GM12878 (cell line): Measurements from ENCODE around the gene WIPF1. TPM values are rescaled to one million over a fixed set of nuclear protein-coding genes. Genes with fewer than 3 reads are reported as not detected.
A peak's percentile ranks its signal among the peaks of the same experiment; 100 is the strongest.
"Not testable (repeated sequence)": the region's sequence is repeated elsewhere in the genome, so short reads cannot be mapped to it uniquely, and the experiment has no call there.

Source experiments
- ATAC-seq: fragments of 200-7000 bp; cut with Tn5 transposase; 3 replicates; pipeline ENCODE4 v1.9.1; 2020; ENCODE audit warnings: mild to moderate bottlenecking, moderate library complexity
- BruUV-seq: library from RNA; stranded (reverse); fragments of 400-500 nt; replicated peaks from 2 replicates; lab custom pipeline; 2021; lab: Mats Ljungman, UMichigan
- CTCF ChIA-PET: fragments of 300-600 bp; sonication (Branson Sonifier 250); formaldehyde crosslinking; extraction: SDS; loops from one replicate; lab custom pipeline; 2021; ENCODE audit warnings: inconsistent platforms; lab: Yijun Ruan, JAX
- POLR2A ChIA-PET: fragments of 350-600 bp; formaldehyde crosslinking; extraction: SDS; loops from one replicate; lab custom pipeline; 2021; ENCODE audit warnings: inconsistent platforms; lab: Charles Lee
- RAD21 ChIA-PET: fragments of 300-600 bp; sonication (Branson Sonifier 250); formaldehyde crosslinking; loops from one replicate; lab custom pipeline; 2023; ENCODE audit warnings: antibody characterized with exemption; ENCODE audit not compliant: unreplicated experiment; lab: Charles Lee
- SMC1A ChIA-PET: fragments of 300-600 bp; sonication (Branson Sonifier 250); formaldehyde crosslinking; loops from one replicate; lab custom pipeline; 2023; ENCODE audit not compliant: unreplicated experiment, uncharacterized antibody; lab: Charles Lee
- DNase-seq: peaks from one replicate; pipeline ENCODE4 v3.0.0-alpha.2; 2011; ENCODE audit warnings: low read depth, low spot score
- FAIRE-seq: peaks from 3 replicates; lab custom pipeline; 2011; peaks lifted over from hg19 to GRCh38; lab: Jason Lieb, UNC
- H2AFZ ChIP-seq: 2 replicates; pipeline ENCODE4 v1.6.0; 2011; ENCODE audit warnings: low read depth, low read length, control low read depth; ENCODE audit not compliant: control insufficient read depth
- H3K27ac ChIP-seq: 2 replicates; pipeline ENCODE4 v1.5.1; 2011; ENCODE audit warnings: control low read depth; ENCODE audit not compliant: control insufficient read depth, insufficient read depth
- H3K27me3 ChIP-seq, 2 experiments: replicated peaks in 1 of 2; 2 replicates each; pipeline versions ENCODE4 v1.6.0 to v1.6.1; 2011; ENCODE audit warnings: low read length in 1 of 2; ENCODE audit not compliant: control insufficient read depth in 2 of 2, insufficient read depth in 2 of 2
- H3K36me3 ChIP-seq, 2 experiments: 2 replicates each; pipeline ENCODE4 v1.5.1; 2011; ENCODE audit warnings: low read length in 1 of 2; ENCODE audit not compliant: control insufficient read depth in 2 of 2, insufficient read depth in 2 of 2
- H3K4me1 ChIP-seq: 2 replicates; pipeline ENCODE4 v1.6.1; 2011; ENCODE audit warnings: mild to moderate bottlenecking, low read length, moderate library complexity, mixed read lengths; ENCODE audit not compliant: control insufficient read depth, insufficient read depth
- H3K4me2 ChIP-seq: 2 replicates; pipeline ENCODE4 v1.6.0; 2011; ENCODE audit warnings: control low read depth; ENCODE audit not compliant: control insufficient read depth, insufficient read depth
- H3K4me3 ChIP-seq: fragments of 200-600 bp; sonication (generic); 2 replicates; pipeline ENCODE4 v1.5.1; 2016
- H3K79me2 ChIP-seq: 2 replicates; pipeline ENCODE4 v1.6.0; 2011; ENCODE audit warnings: low read length; ENCODE audit not compliant: control insufficient read depth, insufficient read depth
- H3K9ac ChIP-seq: 2 replicates; pipeline ENCODE4 v1.8.0; 2011; ENCODE audit warnings: low read length, control low read depth, mixed read lengths; ENCODE audit not compliant: control insufficient read depth, insufficient read depth
- H3K9me3 ChIP-seq: replicated peaks from 3 replicates; pipeline ENCODE4 v1.5.1; 2011; ENCODE audit warnings: mild to moderate bottlenecking, low read length; ENCODE audit not compliant: control insufficient read depth, insufficient read depth
- H4K20me1 ChIP-seq: 2 replicates; pipeline ENCODE4 v1.6.0; 2011; ENCODE audit not compliant: control insufficient read depth, insufficient read depth
- EZH2 ChIP-seq: IDR thresholded peaks from 2 replicates; pipeline ENCODE4 v1.6.1; 2012; ENCODE audit warnings: low read depth, mild to moderate bottlenecking, control low read depth, inconsistent platforms, low read length, borderline replicate concordance; ENCODE audit not compliant: control insufficient read depth
- KDM1A ChIP-seq: fragments of 200-600 bp; sonication (generic); IDR thresholded peaks from 2 replicates; pipeline ENCODE4 v1.6.1; 2016; ENCODE audit warnings: borderline replicate concordance
- MEF2A ChIP-seq: IDR thresholded peaks from 2 replicates; pipeline ENCODE4 v1.6.1; 2011; ENCODE audit warnings: low read depth, mild to moderate bottlenecking, low read length, moderate library complexity; ENCODE audit not compliant: insufficient read depth
- MTA2 ChIP-seq: fragments of 450-650 bp; IDR thresholded peaks from 2 replicates; pipeline ENCODE4 v1.6.1; 2016; ENCODE audit warnings: low read depth, mild to moderate bottlenecking, moderate library complexity
- NFYB ChIP-seq: IDR thresholded peaks from 2 replicates; pipeline ENCODE4 v1.6.1; 2011; ENCODE audit warnings: low read depth, mild to moderate bottlenecking, low read length, improper control_type of control experiment, moderate library complexity; ENCODE audit not compliant: insufficient read depth
- NR2F1 ChIP-seq: fragments of 450-650 bp; conservative IDR thresholded peaks from 2 replicates; pipeline ENCODE4 v1.6.1; 2017; ENCODE audit warnings: mild to moderate bottlenecking
- RAD21 ChIP-seq: IDR thresholded peaks from 2 replicates; pipeline ENCODE4 v1.6.1; 2011; ENCODE audit warnings: mild to moderate bottlenecking, low read depth, low read length, moderate library complexity; ENCODE audit not compliant: insufficient read depth
- SMAD1 ChIP-seq: fragments of 450-650 bp; IDR thresholded peaks from 2 replicates; pipeline ENCODE4 v1.6.1; 2018; ENCODE audit warnings: mild to moderate bottlenecking, low read depth; ENCODE audit not compliant: partially characterized antibody
- SMC3 ChIP-seq: IDR thresholded peaks from 2 replicates; pipeline ENCODE4 v1.6.1; 2011; ENCODE audit warnings: low read length, improper control_type of control experiment, borderline replicate concordance
- WGBS: methylation state at CpG from one replicate; pipeline ENCODE4 v1.1.6; 2016; ENCODE audit warnings: low lambda C conversion rate; ENCODE audit not compliant: insufficient replicate concordance, insufficient coverage; ENCODE audit errors: missing lambda C conversion rate; 5-methylcytosine and 5-hydroxymethylcytosine counted together
- in situ Hi-C: fragments of 300-500 bp; cut with MboI; formaldehyde crosslinking; loops from 9 replicates; pipeline ENCODE4 v1.14.3; 2018; ENCODE audit warnings: mixed read lengths
- intact Hi-C: fragments of 100-400 bp; cut with micrococcal nuclease; formaldehyde crosslinking; loops from one replicate; pipeline ENCODE4 v1.14.2; 2022; ENCODE audit not compliant: unreplicated experiment
- polyA plus RNA-seq, 11 experiments: library from polyadenylated mRNA; depleted of rRNA in 4 of 11; unstranded in 6 of 11; stranded (reverse) in 5 of 11; fragments of >200 nt; fragmentation: Nextera tagmentation in 4 of 11; fragmentation: Illumina TruSeq in 1 of 11; extraction: Ambion mirVana in 4 of 11; extraction: Trizol in 1 of 11; gene quantifications; 1 replicate in 1 of 11; 2 replicates in 10 of 11; pipeline versions ENCODE4 v1.2.1 to v1.2.3, GENCODE V29; 2011 to 2016; ENCODE audit warnings: inconsistent platforms in 2 of 11, missing spikeins in 2 of 11, low read depth in 1 of 11
- total RNA-seq, 4 experiments: library from RNA; depleted of rRNA in 3 of 4; stranded (reverse); fragments of >200 nt in 3 of 4; fragmentation: Illumina TruSeq in 1 of 4; extraction: Trizol in 1 of 4; gene quantifications; 2 replicates each; pipeline versions ENCODE4 v1.2.1 to v1.2.3, GENCODE V29; 2013 to 2021
- TF ChIP-seq, protein P1 (sequence below), 3 experiments: IDR thresholded peaks in 2 of 3; conservative IDR thresholded peaks in 1 of 3; 2 replicates each; pipeline ENCODE4 v1.5.1; 2011; ENCODE audit warnings: low read depth in 3 of 3, low read length in 3 of 3, mild to moderate bottlenecking in 3 of 3, control low read depth in 2 of 3, moderate library complexity in 2 of 3, inconsistent platforms in 1 of 3, mixed read lengths in 1 of 3; ENCODE audit not compliant: control insufficient read depth in 2 of 3, insufficient read depth in 1 of 3; ENCODE audit errors: extremely low read depth in 1 of 3

WIPF1 gene
- total and polyA plus RNA-seq, 10 of the 15 experiments (the other 5 are each of a cell fraction or from before 2014, with no cell fraction given): 23.1 to 188 (median 68.9) TPM

DNA sequence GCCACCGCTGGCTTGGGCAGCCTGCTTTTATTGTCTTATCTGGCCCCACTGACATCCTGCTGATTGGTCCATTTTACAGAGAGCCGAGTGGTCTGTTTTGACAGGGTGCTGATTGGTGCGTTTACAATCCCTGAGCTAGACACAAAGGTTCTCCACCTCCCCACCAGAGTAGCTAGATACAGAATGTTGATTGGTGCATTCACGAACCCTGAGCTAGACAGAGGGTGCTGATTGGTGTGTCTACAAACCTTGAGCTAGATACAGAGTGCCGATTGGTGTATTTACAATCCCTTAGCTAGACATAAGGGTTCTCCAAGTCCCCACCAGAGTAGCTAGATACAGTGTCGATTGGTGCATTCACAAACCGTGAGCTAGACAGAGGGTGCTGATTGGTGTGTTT lies 49.6 kb downstream of the WIPF1 start:
- not testable (repeated sequence) for FAIRE-seq
- 86% methylated on average over 7 of the region's 7 CpGs for WGBS

DNA sequence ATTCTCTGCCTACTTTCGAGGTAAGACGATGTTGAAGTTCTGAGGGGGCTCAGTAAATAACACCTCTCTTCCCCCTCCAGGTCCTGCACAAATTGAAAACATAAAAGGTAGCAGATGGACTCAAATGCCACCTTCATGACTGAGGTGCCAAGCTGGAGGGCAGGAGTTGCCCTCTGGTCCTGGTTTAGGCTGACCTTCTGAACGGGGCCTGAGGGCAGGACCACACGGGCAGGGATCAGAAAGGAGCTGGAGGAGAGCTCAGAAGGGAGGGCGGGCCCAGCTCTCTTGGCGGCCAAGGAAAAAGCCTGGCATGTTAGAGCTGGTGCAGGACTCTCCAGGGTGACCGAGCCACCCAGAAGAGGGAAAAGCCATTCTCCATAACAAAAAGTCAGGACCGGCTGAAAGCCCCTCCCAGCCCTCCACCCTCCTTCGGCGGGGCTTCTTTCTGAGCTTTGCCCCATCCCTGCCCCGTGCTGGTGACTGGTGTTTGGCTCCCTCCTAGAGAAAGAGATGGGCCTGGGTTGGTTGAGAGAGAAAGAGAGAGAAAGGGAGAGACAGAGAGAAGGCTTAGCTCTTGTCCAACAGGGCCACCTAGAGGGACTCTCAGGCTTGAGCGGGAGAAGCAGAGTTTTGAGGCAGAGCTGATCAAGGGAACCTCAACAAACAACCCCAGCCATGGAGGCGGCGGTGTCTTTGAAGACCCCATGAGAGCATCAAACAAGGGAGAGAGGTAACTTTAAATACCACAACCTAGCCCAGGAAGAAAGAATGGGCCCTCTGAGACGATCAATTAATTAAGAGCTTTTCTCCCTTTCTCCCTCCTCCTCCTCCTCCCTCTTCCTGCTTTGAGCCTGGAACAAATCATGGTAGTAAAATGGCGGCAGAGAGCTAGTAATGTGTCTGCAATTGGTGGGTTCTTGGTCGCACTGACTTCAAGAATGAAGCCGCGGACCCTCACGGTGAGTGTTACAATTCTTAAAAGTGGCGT lies 50.8 kb downstream of the WIPF1 start:
- no peaks in the 10 kb centered on the region for H3K4me1 ChIP-seq
- intact Hi-C loops (loop anchor here (1.0 kb wide), 1 partner anchor 85 kb away; no protein-coding TSS in a partner anchor), in situ Hi-C loops (no loop called here)
- FAIRE-seq (no peak), DNase-seq (no peak), ATAC-seq (peak; percentile 85)
- no peak overlapping the region for H2AFZ ChIP-seq
- WGBS: 68% methylated on average over 21 of the region's 21 CpGs
- no peaks in the 10 kb centered on the region for H3K9me3 ChIP-seq
- no peak overlapping the region for H3K27ac ChIP-seq
- BruUV-seq: no TSS peak
- H3K9ac ChIP-seq: no peak overlapping the region
- POLR2A ChIA-PET: interaction anchor here (0.6 to 0.7 kb wide), 3 partner anchors 13 to 101 kb away, joined by 3 to 4 read pairs (median 3); no protein-coding TSS in a partner anchor
- H3K4me3 ChIP-seq: no peak overlapping the region
- SMC1A ChIA-PET: interaction anchor here (0.6 to 3.1 kb wide), 28 partner anchors 8 to 1106 kb away, joined by 3 to 116 read pairs (median 4); no protein-coding TSS in a partner anchor
- no peaks in the 10 kb centered on the region for H3K36me3 ChIP-seq
- H3K4me2 ChIP-seq: no peak overlapping the region
- no peaks in the 10 kb centered on the region for H4K20me1 ChIP-seq
- H3K79me2 ChIP-seq: no peaks in the 10 kb centered on the region
- TF ChIP-seq, protein P1, sequence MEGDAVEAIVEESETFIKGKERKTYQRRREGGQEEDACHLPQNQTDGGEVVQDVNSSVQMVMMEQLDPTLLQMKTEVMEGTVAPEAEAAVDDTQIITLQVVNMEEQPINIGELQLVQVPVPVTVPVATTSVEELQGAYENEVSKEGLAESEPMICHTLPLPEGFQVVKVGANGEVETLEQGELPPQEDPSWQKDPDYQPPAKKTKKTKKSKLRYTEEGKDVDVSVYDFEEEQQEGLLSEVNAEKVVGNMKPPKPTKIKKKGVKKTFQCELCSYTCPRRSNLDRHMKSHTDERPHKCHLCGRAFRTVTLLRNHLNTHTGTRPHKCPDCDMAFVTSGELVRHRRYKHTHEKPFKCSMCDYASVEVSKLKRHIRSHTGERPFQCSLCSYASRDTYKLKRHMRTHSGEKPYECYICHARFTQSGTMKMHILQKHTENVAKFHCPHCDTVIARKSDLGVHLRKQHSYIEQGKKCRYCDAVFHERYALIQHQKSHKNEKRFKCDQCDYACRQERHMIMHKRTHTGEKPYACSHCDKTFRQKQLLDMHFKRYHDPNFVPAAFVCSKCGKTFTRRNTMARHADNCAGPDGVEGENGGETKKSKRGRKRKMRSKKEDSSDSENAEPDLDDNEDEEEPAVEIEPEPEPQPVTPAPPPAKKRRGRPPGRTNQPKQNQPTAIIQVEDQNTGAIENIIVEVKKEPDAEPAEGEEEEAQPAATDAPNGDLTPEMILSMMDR (IDR thresholded peaks at IDR 0.05 in 2 of 3, conservative IDR thresholded peaks at IDR 0.05 in 1 of 3; ENCODE audit: control insufficient read depth in 2 of 3, extremely low read depth in 1 of 3, insufficient read depth in 1 of 3, low read depth in 3 of 3, low read length in 3 of 3): peak; percentile 52 to 71 (median 55); a peak in 5 of 6 replicates
- no peak for TF ChIP-seq SMAD1
- no peak for TF ChIP-seq MTA2
- TF ChIP-seq SMC3: peak; percentile 81
- TF ChIP-seq EZH2: no peak
- no peak for TF ChIP-seq NR2F1
- TF ChIP-seq MEF2A: no peak
- TF ChIP-seq KDM1A: no peak
- peak; percentile 84 for TF ChIP-seq RAD21
- CTCF ChIA-PET: interaction anchor here (0.6 to 3.6 kb wide), 40 partner anchors 8 to 529 kb away, joined by 3 to 119 read pairs (median 4); partner anchors contain the start of gene GPR155
- H3K27me3 ChIP-seq: no peaks in the 10 kb centered on the region
- RAD21 ChIA-PET: interaction anchor here (0.6 to 3.8 kb wide), 13 partner anchors 12 to 152 kb away, joined by 3 to 81 read pairs (median 5); partner anchors contain the start of genes GPR155 and SCRN3

More for the DNA sequence above, 49.6 kb downstream of the WIPF1 start:
- H3K4me1 ChIP-seq, H3K9ac ChIP-seq, H2AFZ ChIP-seq, intact Hi-C loops, DNase-seq, H3K36me3 ChIP-seq, POLR2A ChIA-PET, H4K20me1 ChIP-seq, H3K4me3 ChIP-seq, H3K27me3 ChIP-seq, ATAC-seq: not testable (repeated sequence)
- RAD21 ChIA-PET: interaction anchor here (1.4 to 3.8 kb wide), 4 partner anchors 55 to 86 kb away, joined by 7 to 81 read pairs (median 12); no protein-coding TSS in a partner anchor
- TF ChIP-seq NFYB: 0 out of 2 replicates have a peak, but pooled peaks have one; percentile 8
- TF ChIP-seq, all 136 proteins: peak for 1; not testable (repeated sequence) for 135
- H3K4me2 ChIP-seq, BruUV-seq, H3K27ac ChIP-seq, H3K9me3 ChIP-seq, in situ Hi-C loops, H3K79me2 ChIP-seq: not testable (repeated sequence)
- ChIA-PET CTCF (interaction anchor here (0.8 to 3.6 kb wide), 10 partner anchors 11 to 149 kb away, joined by 3 to 119 read pairs (median 6); no protein-coding TSS in a partner anchor), SMC1A (interaction anchor here (0.7 to 3.1 kb wide), 8 partner anchors 9 to 147 kb away, joined by 3 to 116 read pairs (median 4); no protein-coding TSS in a partner anchor)
